Right lobe of liver (tissue), 4 donors: ENCODE data around the gene TTC31.

Experiments used
- POLR2A ChIP-seq: fragments of 450-650 bp; IDR thresholded peaks from one replicate; pipeline ENCODE4 v1.6.1; 2017; ENCODE audit warnings: antibody characterized with exemption, mild to moderate bottlenecking
- TF ChIP-seq, protein P1 (sequence below), 4 donors: fragments of 200-600 bp in 3 of 4; fragments of 450-650 bp in 1 of 4; IDR thresholded peaks; one replicate each; pipeline versions ENCODE4 v1.5.1 to v1.8.0; 2016 to 2022; ENCODE audit warnings: antibody characterized with exemption in 4 of 4, mild to moderate bottlenecking in 2 of 4
- donor health status: DM: no; HTN: no; CAD: no.
- donor health status: DM: no; HTN: no; CAD: no.
- donor health status: DM: no; HTN: yes; CAD: no.

DNA sequence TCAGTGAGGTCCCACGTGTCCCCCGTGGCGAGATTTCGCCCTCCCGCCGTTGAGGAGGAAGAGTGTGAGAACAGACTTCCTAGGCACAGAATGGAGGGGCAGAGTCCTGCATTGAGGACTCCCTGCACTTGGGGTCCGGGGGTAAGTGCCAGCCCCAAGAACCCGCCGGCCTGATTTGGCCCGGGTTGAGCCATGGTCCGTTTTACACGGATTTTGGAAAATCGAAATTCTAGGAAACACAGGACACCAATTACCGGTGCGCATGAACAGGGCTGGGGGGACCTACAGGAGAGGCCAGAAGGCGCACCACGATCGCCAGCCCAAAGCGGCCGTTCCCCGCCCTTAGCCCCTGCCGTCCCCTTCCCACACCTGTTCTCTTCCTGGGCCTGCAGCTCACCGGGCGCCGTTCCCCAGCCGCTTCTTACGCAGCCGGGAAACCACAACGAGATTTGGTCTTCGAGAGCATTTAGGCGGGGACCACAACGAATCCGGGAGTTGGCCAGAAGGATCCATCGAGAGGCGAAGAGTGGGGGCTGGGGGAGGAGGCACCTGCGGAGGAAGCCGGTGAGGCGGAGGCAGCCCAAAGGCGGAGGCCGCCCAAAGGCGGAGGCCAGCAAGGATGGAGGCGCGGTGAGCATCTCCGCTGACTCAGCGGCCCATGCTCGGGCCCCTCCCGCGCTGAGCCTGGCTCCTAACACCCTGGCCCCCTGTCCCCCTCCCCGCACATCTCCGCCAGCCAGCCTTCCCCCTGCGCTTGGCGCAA, 30.9 kb downstream of the TTC31 start:
- TF ChIP-seq, protein P1, sequence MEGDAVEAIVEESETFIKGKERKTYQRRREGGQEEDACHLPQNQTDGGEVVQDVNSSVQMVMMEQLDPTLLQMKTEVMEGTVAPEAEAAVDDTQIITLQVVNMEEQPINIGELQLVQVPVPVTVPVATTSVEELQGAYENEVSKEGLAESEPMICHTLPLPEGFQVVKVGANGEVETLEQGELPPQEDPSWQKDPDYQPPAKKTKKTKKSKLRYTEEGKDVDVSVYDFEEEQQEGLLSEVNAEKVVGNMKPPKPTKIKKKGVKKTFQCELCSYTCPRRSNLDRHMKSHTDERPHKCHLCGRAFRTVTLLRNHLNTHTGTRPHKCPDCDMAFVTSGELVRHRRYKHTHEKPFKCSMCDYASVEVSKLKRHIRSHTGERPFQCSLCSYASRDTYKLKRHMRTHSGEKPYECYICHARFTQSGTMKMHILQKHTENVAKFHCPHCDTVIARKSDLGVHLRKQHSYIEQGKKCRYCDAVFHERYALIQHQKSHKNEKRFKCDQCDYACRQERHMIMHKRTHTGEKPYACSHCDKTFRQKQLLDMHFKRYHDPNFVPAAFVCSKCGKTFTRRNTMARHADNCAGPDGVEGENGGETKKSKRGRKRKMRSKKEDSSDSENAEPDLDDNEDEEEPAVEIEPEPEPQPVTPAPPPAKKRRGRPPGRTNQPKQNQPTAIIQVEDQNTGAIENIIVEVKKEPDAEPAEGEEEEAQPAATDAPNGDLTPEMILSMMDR (IDR thresholded peaks at IDR 0.05), result no peak
- TF ChIP-seq POLR2A, result no peak
